HCT116 (cell line): Measurements from ENCODE around the gene CERS6.

ENCODE experiments used
- CTCF ChIP-seq, 3 experiments: fragments of 200-600 bp in 1 of 3; sonication (generic) in 1 of 3; IDR thresholded peaks in 2 of 3; conservative IDR thresholded peaks in 1 of 3; 2 replicates each; pipeline ENCODE4 v1.5.1; 2012 to 2017; ENCODE audit warnings: low read depth in 2 of 3, low read length in 2 of 3, antibody characterized with exemption in 1 of 3, borderline replicate concordance in 1 of 3, control low read depth in 1 of 3, mild to moderate bottlenecking in 1 of 3, mixed read lengths in 1 of 3, mixed run types in 1 of 3, moderate library complexity in 1 of 3; ENCODE audit not compliant: insufficient read depth in 1 of 3
- POLR2A ChIP-seq: IDR thresholded peaks from 2 replicates; pipeline ENCODE4 v1.7.0; 2011; ENCODE audit warnings: borderline replicate concordance; ENCODE audit not compliant: insufficient read depth, insufficient read length; ENCODE audit errors: extremely low read depth
- POLR2AphosphoS5 ChIP-seq: IDR thresholded peaks from 2 replicates; pipeline ENCODE4 v1.6.1; 2011; ENCODE audit warnings: mild to moderate bottlenecking, low read depth, low read length, moderate library complexity
- YY1 ChIP-seq: IDR thresholded peaks from 2 replicates; pipeline ENCODE4 v1.6.1; 2011; ENCODE audit warnings: low read length, low read depth, moderate library complexity, mild to moderate bottlenecking; ENCODE audit not compliant: insufficient replicate concordance; ENCODE audit errors: extremely low read depth

- TF ChIP-seq POLR2AphosphoS5 (no peak), CTCF (IDR thresholded peaks at IDR 0.05 in 2 of 3, conservative IDR thresholded peaks at IDR 0.05 in 1 of 3; ENCODE audit: borderline replicate concordance in 1 of 3, insufficient read depth in 1 of 3, low read depth in 2 of 3, low read length in 2 of 3) (no peak), POLR2A (no peak), YY1 (no peak)
Observed at GRCh38 chr2:168561991-168562390, 105.9 kb downstream of the CERS6 start.
